Measurements from ENCODE around the gene C1QTNF6.

Gene C1QTNF6

GRCh38 chr22:37137131-37137530 is 50.9 kb downstream of the C1QTNF6 start:
- in situ Hi-C loops (cut with HindIII; ENCODE audit: low sequenced_read_pairs): no loop called here
- H3K4me3 ChIP-seq (ENCODE audit: low read depth, low read length): no peak overlapping the region
- no peak for TF ChIP-seq CTCF (IDR thresholded peaks at IDR 0.05; ENCODE audit: low read depth, low read length)
- no peak for DNase-seq (ENCODE audit: low read depth, low spot score)

GRCh38 chr22:37135023-37135422 is 53.0 kb downstream of the C1QTNF6 start:
- in situ Hi-C loops (cut with HindIII; ENCODE audit: low sequenced_read_pairs): no loop called here
- H3K4me3 ChIP-seq (ENCODE audit: low read depth, low read length): no peak overlapping the region
- no peak for DNase-seq (ENCODE audit: low read depth, low spot score)
- no peak for TF ChIP-seq CTCF (IDR thresholded peaks at IDR 0.05; ENCODE audit: low read depth, low read length)

GRCh38 chr22:37133304-37134018 is 54.6 kb downstream of the C1QTNF6 start:
- in situ Hi-C loops (cut with HindIII; ENCODE audit: low sequenced_read_pairs): no loop called here
- no peak for TF ChIP-seq CTCF (IDR thresholded peaks at IDR 0.05; ENCODE audit: low read depth, low read length)
- DNase-seq (ENCODE audit: low read depth, low spot score): no peak
- H3K4me3 ChIP-seq (ENCODE audit: low read depth, low read length): no peak overlapping the region

GRCh38 chr22:37132773-37133172 is 55.3 kb downstream of the C1QTNF6 start:
- DNase-seq (ENCODE audit: low read depth, low spot score): no peak
- in situ Hi-C loops (cut with HindIII; ENCODE audit: low sequenced_read_pairs): no loop called here
- no peak overlapping the region for H3K4me3 ChIP-seq (ENCODE audit: low read depth, low read length)
- TF ChIP-seq CTCF (IDR thresholded peaks at IDR 0.05; ENCODE audit: low read depth, low read length): no peak
